Fibroblast of lung (primary cell): ENCODE measurements around the gene KCTD3.

Experiments
- CTCF ChIP-seq, 2 donors: IDR thresholded peaks in 1 of 2; conservative IDR thresholded peaks in 1 of 2; 1 replicate in 1 of 2; 2 replicates in 1 of 2; pipeline ENCODE4 v1.5.1; 2011 to 2012; ENCODE audit warnings: low read length in 2 of 2, control low read depth in 1 of 2, inconsistent platforms in 1 of 2, low read depth in 1 of 2, mild to moderate bottlenecking in 1 of 2
- EZH2 ChIP-seq: IDR thresholded peaks from 2 replicates; pipeline ENCODE4 v1.5.1; 2012; ENCODE audit warnings: low read length, control low read depth, mild to moderate bottlenecking; ENCODE audit errors: missing control alignments

- TF ChIP-seq CTCF (conservative IDR thresholded peaks at IDR 0.05 in 1 of 2, IDR thresholded peaks at IDR 0.05 in 1 of 2; ENCODE audit: low read depth in 1 of 2, low read length in 2 of 2), result no peak
- TF ChIP-seq EZH2, result no peak
Measured at GRCh38 chr1:215667761-215668160, 100.7 kb downstream of the KCTD3 start.
